CD4-positive, alpha-beta T cell treated with Interleukin-12 subunit alpha and Interleukin-12 subunit beta, for 1 hour (primary cell): ENCODE results near the gene SLC25A6.
"Not testable (repeated sequence)": the region's sequence is repeated elsewhere in the genome, so short reads cannot be mapped to it uniquely, and the experiment has no call there.

ENCODE experiments used
- DNase-seq: peaks from one replicate; pipeline ENCODE4 v3.0.0-alpha.2; 2020

Gene SLC25A6

DNA sequence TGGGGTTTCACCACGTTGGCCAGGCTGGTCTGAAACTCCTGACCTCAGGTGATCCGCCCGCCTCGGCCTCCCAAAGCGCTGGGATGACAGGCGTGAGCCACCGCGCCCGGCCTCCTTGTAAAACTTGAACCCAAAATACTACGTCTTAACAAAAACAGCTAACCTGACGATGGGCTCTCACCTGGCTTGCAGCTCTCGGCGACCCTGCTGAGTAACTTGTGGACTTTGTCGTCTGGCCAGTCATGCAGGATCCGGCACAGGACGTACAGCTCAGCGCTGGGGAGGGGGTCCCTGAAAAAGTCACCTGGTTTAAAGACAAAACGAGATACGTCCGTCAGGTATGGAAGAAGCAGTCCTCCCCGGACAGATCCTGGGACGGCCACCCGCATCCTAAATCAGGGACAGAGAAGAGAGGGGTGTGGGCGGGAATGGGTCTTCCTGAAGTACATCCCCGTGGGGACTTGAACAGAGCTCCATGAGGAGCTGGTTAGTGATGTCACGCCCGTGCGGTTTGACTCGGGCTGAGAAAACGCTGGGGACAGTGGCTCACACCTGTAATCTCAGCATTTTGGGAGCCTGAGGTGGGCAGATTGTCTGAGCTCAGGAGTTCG is 20.7 kb upstream of the SLC25A6 start:
- no peak for DNase-seq

DNA sequence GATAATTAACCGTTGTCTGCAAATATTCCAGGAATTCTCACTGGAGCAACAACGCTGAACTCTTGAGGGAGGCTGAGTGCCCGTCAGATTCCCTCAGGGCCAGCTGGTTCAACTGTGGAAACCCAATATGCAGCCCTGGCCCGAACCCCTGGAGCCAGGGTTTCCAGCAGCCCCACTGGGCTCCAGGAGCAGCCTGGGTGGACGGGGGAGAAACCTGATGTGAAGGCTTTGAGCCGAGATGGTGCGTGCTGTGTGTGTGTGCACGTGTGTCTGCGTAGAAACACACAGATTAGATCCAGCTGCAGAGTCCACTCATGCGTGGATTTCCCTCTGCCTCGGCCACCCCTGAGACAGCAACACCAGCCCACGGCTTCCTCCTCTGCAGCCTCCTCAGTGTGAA is 19.4 kb upstream of the SLC25A6 start:
- DNase-seq: no peak

DNA sequence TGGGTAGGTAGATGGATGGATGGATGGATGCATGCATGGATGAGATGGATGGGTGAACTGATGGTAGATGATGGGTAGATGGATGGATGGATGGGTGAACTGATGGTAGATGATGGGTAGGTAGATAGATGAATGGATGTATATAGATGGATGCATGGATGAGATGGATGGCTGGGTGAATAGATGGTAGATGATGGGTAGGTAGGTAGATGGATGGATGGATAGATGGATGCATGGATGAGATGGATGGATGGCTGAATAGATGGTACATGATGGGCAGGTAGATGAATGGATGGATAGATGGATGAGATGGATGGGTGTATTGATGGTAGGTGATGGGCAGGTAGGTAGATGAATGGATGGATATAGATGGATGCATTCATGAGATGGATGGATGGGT is 15.1 kb upstream of the SLC25A6 start:
- no peak for DNase-seq

DNA sequence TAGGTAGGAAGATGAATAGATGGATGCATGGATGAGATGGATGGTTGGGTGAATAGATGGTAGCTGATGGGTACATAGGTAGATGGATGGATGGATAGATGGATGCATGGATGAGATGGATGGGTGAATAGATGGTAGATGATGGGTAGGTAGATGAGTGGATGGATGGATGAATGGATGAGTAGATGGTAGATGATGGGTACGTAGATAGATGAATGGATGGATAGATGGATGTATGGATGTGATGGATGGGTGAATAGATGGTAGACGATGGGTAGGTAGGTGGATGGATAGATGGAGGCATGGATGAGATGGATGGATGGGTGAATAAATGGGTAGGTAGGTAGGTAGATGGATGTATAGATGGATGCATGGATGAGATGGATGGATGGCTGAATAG is 13.9 kb upstream of the SLC25A6 start:
- DNase-seq: not testable (repeated sequence)

DNA sequence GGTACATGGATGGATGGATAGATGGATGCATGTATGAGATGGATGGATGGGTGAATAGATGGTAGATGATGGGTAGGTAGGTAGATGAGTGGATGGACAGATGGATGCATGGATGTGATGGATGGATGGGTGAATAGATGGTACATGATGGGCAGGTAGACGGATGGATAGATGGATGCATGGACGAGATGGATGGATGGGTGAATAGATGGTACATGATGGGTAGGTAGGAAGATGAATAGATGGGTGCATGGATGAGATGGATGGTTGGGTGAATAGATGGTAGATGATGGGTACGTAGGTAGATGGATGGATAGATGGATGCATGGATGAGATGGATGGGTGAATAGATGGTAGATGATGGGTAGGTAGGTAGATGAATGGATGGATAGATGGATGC is 12.0 kb upstream of the SLC25A6 start:
- not testable (repeated sequence) for DNase-seq

DNA sequence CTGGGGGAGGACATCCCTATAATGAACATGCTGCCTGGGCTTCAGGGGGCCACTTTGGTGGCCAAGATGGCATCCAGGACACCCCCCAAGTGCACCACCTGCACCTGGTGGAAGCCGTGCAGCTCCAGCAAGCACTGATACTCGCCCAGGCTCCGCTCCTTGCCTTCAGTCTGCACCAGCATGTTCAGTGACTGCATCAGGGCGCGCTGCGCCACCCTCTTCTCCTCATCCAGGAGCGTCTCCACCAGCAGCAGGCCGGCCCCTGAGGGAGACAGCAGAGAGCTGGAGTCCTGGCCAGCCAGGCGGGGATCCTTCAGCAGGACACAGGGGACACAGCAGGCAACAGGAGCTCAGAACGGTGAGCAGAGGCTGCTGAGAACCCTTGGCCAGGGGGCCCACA is 11.3 kb upstream of the SLC25A6 start:
- no peak for DNase-seq

DNA sequence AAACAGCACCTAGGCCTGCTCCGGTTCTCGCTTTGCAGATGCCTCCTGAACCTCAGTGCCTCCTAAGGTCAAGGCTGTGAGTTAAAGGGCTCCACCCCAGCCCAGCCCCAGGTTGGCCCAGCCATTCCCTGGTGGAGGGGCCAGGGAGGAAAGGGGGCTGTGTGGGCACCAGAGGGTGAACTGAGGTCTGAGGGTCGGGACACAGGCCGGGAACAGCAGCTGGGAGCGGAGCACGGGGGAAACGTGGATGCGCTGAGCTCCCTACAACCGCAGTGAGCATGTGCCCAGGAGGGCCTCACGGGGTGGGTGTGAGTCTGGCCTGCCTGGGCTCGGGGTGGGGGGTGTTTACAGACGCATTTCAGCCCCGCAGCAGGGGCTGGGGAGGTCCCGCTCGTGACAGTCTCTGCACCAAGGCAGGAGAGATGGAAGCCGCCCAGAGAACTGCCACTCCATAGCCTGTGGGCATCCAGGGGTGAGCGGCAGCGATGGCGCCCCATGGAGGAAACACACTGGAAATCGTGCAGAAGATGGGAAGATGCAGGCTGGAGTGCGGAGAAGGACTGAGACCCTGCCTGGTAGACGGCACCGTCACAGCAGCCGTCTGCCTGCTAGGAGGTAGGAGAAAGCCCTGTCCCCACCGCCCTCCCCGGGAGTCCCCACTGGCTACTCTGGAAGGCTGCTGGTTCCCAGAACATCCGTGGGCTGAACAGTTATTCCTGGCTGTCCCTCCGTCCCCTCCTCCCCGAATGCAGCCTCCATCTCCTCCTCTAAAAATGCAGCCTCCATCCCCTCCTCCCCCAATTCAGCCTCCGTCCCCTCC is 9.9 kb upstream of the SLC25A6 start:
- DNase-seq: no peak

DNA sequence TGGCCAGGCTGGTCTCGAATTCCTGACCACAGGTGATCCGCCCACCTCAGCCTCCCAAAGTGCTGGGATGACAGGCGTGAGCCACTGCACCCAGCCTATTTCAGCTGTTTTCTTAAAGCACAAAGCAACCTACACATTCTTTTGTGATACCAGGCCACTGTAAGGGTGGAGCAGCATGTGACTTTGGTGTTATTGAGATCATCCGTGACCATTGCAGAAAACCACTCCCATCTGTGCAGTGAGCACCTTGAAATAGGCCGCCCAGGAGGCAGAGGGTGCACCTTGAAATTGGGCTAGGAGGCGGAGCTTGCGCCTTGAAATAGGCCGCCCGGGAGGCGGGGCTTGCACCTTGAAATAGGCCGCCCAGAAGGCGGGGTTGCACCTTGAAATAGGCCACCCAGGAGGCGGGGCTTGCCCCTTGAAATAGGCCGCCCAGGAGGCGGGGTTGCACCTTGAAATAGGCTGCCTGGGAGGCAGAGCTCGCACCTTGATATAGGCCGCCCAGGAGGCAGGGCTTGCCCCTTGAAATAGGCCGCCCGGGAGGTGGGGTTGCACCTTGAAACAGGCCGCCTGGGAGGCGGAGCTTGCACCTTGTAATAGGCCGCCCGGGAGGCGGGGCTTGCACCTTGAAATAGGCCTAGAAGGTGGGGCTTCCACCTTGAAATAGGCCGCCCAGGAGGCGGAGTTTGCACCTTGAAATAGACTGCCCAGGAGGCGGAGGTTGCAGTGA is 9.0 kb upstream of the SLC25A6 start:
- DNase-seq: no peak

DNA sequence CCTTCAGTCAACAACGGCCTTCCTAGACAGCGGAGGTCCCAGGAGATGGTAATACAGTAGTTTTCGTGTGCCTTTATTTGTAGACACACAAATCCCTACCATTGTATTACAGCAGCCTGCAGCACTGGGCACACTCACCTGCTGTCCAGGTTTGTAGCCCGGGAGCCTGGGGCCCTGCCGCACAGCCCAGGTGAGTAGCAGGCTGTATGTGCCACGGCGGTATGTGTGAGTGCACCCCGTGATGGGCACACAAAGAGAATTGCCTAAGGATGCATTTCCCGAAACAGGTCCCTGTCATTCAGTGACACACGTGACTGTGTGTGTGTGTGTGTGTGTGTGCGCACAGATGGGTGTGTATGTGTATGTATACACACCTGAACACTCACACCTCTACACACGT is 8.1 kb upstream of the SLC25A6 start:
- no peak for DNase-seq

DNA sequence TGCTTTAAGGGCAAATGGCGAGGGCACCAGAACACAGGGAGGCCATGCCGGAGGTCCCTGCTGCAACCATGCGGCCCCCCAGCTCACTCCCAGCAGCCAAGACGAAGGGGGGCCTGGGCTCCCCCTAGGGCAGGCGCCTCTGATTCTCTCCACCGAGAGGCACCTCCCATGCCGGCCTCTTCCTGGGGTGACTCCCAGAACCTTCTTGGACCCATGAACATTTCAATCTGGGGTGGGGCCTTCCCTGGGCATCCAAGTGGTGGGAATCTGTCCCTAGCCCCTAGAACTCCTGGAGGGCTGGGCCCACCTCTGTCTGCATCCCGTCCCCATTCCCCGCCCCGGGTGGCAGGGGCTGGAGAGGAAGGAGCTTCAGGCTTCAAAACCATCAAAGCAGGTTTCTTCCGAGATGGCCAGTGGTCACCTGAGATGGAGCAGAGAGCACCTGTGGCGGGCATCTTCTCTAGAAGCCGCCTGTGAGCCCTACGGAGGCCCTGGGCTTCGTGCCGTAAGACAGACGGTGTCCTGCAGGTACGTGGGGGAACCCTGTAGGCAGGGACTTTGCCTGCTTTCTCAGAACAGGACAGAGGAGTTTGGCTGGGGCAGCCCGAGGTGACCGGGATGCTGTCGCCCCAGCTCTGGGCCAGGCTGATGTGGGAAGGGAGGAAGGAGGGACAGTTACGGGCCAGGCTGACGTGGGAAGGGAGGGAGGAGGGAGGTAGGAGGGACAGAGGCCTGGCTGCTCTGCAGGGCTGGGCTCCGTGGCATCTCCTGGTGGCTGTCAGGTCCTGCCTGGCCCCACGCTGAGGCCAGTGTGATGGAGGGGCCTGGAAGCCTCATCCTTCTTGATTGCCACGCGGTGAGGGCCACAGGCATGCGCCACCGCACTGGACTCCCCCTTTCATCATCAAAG is 6.8 kb upstream of the SLC25A6 start:
- DNase-seq: no peak

DNA sequence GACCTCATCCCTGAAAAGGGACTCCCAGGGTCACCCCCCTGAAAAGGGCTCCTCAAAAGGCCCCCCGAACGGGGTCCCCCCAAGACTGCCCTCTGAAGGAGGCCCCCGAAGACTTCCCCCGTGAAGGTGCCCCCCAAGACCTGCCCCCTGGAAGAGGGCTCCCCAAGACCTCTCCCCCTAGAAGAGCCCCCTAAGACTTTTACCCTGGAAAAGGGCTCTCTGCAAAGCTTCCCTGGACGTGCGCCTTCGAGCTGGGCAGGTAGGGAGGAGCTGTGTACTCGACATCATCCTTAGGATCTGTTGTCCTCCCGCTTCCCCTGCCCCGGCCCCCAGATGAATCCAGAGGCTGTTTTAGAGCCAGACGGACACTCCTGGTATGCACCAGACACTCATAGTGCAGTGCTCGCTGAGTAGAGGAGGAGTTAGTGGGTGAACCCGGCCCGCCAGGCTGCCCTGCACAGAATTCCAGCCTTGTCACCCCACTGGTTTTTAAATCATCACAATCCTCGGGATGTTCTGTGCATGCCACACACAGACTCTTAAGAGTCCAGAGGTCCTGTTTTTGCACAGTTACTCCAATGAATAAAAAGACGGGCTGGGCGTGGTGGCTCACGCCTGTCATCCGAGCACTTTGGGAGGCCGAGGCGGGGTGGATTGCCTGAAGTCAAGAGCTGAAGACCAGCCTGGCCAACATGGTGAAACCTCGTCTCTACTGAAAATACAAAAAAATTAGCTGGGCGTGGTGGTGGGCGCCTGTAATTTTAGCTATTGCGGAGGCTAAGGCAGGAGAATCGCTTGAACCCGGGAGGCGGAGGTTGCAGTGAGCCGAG is 5.7 kb upstream of the SLC25A6 start:
- DNase-seq: no peak

DNA sequence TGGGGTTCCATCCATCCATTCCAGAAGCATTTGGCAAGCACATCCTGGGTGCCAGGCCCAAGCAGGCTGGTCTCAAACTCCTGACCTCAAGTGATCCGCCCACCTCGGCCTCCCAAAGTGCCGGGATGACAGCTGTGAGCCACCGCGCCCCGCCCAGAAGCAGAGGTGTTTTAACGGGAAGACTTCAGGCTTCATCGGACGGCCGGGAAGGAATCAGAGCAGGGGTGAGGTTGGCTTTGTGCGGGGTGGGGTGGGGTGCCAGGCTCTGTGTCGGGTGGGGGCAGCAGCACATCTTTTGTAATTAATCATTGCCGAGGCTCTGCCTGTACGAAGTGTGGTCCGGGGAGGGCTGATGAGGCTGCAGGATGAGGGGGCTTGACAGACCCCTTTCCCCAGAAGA is 5.1 kb upstream of the SLC25A6 start:
- no peak for DNase-seq

DNA sequence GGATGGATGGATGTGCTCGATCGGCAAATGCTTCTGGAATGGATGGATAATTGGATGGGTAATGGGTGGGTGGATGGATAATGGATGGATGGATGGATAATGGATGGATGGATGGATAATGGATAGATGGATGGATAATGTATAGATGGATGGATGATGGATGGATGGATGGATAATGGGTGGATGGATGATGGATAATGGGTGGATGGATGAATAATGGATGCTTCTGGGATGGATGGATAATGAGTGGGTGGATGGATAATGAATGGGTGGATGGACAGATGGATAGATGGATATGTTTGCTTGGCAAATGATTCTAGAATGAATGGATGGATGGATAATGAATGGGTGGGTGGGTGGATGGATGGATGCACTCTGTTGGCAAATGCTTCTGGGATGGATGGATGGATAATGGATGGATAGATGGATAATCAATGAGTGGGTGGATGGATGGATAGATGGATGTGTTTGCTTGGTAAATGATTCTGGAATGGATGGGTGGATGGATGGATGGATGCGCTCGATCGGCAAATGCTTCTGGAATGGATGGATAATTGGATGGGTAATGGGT is 3.8 kb upstream of the SLC25A6 start:
- no peak for DNase-seq

DNA sequence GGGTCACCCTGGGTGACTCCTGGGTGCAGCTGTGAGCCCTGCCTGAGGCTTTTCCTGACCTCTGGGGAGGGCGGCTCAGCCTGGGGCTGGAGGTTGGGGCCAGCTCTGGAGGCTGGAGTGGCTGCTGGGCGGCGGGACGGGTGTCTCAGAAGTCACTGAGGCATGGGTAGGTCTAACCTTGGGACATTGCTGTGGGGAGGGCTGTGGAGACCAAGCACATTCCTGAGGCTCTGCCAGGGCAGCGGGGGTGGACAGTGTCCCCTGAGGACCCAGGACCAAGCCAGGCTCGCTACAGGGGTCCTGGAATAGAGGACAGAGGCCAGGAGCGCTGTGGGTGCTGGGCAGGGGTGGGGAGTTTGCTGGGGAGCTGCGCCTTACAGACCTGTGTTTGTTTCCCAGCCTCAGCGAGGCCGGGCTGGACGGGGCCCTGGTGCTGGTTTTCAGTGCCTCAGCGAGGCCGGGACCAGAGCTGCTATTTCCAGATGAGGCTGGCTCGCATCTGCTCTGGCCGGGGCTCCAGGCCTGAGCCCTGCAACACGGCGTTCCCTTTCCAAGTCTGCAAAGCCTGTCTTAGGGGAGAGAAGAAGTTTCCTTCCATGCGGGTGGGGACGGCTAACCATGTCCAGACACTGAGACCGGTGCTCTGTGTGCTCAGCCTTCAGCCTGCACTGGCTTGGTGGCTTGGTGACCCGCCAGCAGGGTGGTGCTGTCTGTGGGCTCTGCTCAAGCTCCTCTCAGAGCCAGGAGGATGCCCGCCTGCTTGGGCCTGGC is 3.0 kb upstream of the SLC25A6 start:
- no peak for DNase-seq

DNA sequence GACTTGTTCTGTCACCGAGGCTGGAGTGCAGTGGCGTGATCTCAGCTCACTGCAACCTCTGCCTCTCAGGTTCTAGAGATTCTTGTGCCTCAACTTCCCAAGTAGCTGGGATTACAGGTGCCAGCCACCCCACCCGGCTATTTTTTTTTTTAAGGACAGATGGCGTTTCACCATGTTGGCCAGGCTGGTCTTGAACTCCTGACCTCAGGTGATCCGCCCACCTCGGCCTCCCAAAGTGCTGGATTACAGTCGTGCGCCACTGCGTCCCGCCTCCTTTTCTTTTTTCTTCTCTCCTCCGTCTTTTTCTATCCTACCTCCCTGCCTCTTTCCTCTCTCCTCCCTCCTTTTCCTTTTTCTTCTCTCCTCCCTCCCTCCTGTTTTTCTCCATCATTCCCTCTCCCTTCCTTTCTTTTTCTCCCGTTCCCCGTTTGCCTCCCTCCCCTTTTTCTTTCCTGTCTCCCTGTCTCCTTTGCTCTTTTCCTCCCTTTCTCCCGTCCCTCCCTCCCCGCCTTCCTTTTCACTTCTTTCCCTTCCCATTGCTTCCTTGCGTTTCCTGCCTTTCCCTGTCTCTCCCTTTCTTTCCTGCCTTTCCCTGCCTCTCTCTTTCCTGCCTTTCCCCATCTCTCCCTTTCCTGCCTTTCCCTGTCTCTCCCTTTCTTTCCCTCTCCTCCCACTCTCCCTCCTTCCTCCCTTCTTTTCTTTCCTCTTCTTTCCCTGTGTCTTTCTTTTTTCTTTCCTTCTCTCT is 2.1 kb upstream of the SLC25A6 start:
- no peak for DNase-seq

DNA sequence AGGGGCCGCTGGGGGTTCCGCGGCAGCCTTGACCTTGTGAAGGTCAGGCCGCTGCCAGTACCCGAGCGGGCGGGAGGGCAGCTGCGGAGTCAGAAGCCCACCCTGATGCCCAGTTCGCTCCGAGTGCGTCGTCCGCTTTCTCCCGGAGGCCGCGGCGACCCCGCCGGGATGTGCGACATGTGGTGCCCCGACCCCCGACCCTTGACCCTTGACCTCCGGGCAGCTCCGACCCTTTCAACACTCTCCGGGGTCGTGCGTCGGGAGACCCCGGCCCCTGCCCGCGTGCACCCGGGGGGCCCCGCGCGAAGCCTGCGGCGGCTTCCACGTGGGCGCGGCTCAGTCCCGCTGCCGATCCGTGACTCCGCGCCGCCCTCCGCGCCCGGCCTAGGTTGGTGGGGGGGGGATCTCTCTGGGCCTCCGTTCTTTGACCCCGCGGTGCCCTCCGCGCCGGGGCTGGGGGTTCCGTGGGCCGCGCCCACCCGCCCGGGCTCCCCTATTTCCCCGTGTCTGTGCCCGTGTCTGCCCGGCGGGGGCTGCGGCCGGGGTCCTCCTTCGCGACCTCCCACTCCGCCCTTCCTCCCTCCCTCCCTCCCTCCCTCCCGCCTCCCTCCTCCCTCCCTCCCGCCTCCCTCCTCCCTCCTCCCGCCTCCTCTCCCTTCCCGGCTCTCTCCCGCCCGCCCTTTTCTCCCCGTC is 609 bp upstream of the SLC25A6 start:
- no peak for DNase-seq

DNA sequence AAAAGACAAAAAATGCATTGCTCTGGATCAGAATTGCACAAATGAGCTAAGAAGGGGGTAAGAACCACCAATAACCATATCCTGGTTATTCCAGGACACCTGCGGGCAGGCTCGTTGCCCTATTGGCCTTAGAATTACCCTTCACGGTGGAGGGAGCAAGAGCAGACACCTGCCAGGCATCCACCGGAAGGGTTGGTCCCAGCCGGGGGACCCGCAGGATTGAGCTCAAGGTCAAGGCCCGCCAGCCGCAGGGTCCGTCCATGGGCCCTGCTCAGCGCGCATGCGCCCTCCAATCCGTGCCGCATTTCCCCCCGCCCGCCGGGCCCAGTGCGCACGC is 575 bp downstream of the SLC25A6 start:
- DNase-seq: no peak

DNA sequence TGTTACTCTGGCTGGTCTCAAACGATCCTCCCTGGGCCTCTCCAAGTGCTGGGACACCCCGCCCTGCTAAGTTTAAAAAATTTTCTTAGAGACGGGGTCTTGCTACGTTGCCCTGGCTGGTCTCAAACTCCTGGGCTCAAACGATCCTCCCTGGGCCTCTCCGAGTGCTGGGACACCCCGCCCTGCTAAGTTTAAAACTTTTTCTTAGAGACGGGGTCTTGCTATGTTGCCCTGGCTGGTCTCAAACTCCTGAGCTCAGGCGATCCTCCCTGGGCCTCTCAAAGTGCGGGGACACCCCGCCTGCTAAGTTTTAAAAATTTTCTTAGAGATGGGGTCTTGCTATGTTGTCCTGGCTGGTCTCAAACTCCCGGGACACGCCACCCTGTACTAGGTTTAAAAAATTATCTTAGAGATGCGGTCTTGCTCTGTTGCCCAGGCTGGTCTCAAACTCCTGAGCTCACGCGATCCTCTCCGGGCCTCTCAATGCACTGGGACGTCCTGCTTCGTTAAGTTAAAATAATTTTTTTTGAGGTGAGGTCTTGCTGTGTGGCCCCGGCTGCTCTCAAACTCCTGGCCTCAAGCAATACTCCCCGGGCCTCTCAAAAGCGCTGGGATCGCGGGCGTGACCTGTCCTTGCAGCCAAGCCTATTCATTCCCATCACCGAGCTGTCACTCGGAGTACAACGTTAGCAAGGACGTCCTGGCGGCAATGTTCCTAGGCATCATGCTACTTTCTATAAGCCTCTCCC is 1.1 kb downstream of the SLC25A6 start:
- no peak for DNase-seq

DNA sequence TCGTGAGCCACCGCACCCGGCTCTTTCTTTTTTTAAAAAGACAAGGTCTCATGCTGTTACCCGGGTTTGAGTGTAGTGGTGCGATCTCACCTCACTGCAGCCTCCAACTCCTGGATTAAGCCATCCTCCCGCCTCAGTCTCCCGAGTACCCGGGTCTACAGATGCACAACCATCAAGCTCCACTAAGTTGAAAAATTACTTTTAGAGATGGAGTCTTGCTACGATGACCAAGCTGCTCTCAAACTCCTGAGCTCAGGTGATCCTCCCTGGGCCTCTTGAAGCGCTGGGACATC is 2.0 kb downstream of the SLC25A6 start:
- no peak for DNase-seq
